Measurements from ENCODE around the gene ABCG1. TPM values are rescaled to one million over a fixed set of nuclear protein-coding genes. Genes with fewer than 3 reads are reported as not detected.

ABCG1 gene
- total and polyA plus RNA-seq, 7 donors, result 6.0 to 19.3 (median 11.6) TPM

DNA sequence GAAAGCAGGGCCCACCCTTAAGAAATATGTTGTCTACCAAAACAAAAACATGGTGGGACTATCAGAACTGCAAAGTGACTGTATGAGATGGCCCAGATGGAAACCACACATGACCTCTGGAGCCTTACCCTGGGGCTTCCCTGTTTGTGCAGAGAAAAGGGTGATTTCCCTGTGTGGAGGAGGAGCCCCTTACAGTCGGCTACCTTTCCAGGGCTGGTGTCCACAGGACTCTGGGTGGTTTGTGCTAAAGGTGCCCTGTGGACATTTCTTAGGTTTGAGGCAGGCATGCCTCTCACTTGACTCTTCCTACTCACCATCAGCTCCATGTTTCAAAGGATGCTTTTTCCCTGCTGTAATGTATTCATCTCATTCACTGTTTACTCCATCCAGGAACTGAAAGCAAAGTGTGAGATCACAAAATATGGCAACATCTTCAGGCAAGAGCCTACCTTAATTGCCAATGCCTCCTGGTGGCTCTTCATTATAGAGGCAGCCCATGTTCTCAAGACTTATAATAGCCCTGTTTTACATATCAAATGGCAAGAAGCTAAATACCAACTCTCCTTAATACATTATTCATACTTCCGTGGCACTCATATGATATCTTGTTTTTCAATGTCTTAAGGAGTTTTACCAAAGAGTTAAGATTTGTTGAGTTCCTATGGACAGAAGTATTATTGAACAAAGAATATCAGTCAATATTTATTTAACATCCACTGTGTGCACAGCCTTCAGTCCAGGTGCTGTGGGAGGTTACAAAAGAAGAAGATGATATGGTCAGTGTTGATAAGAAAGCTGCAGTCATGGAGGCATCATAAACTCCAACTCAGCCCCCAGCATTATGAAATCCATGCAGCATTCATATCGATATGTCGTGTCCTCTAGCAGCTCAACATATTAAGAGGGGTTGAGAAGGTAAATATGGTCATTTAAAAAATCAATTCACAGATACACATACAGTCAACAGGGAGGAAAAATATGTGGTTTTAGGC is 111.7 kb downstream of the ABCG1 start:
- Histone ChIP-seq H3K27me3 (peaks cover 0 to 32% (median 6%) of the 10 kb centered on the region in 3 donors), H3K4me3 (no peak overlapping the region), H3K9me3 (no peaks in the 10 kb centered on the region), H3K36me3 (no peaks in the 10 kb centered on the region), H3K27ac (no peak overlapping the region), H3K4me1 (no peaks in the 10 kb centered on the region)
- WGBS, 2 donors, result 33 to 70% methylated on average over 4 of the region's 4 CpGs
- intact Hi-C loops (cut with DNase I), result no loop called here
- no peak for DNase-seq
- TF ChIP-seq POLR2AphosphoS5 (IDR thresholded peaks at IDR 0.05) (no peak), POLR2A (IDR thresholded peaks at IDR 0.05) (no peak), EP300 (IDR thresholded peaks at IDR 0.05) (no peak)
- TF ChIP-seq, protein P1, sequence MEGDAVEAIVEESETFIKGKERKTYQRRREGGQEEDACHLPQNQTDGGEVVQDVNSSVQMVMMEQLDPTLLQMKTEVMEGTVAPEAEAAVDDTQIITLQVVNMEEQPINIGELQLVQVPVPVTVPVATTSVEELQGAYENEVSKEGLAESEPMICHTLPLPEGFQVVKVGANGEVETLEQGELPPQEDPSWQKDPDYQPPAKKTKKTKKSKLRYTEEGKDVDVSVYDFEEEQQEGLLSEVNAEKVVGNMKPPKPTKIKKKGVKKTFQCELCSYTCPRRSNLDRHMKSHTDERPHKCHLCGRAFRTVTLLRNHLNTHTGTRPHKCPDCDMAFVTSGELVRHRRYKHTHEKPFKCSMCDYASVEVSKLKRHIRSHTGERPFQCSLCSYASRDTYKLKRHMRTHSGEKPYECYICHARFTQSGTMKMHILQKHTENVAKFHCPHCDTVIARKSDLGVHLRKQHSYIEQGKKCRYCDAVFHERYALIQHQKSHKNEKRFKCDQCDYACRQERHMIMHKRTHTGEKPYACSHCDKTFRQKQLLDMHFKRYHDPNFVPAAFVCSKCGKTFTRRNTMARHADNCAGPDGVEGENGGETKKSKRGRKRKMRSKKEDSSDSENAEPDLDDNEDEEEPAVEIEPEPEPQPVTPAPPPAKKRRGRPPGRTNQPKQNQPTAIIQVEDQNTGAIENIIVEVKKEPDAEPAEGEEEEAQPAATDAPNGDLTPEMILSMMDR (IDR thresholded peaks at IDR 0.05), result no peak

GRCh38 chr21:42331660-42332059 is 112.7 kb downstream of the ABCG1 start:
- intact Hi-C loops (cut with DNase I), result no loop called here
- Histone ChIP-seq H3K36me3 (no peaks in the 10 kb centered on the region), H3K27me3 (peaks cover 0 to 41% (median 6%) of the 10 kb centered on the region in 3 donors), H3K4me3 (no peak overlapping the region), H3K27ac (no peak overlapping the region), H3K4me1 (no peaks in the 10 kb centered on the region), H3K9me3 (no peaks in the 10 kb centered on the region)
- TF ChIP-seq, protein P1 (IDR thresholded peaks at IDR 0.05), result no peak
- TF ChIP-seq EP300 (IDR thresholded peaks at IDR 0.05), result no peak
- TF ChIP-seq POLR2AphosphoS5 (IDR thresholded peaks at IDR 0.05), result no peak
- no peak for TF ChIP-seq POLR2A (IDR thresholded peaks at IDR 0.05)
- no peak for DNase-seq

- 15 to 63% methylated on average over 5 of the region's 5 CpGs for WGBS, 2 donors
- Histone ChIP-seq H3K9me3 (no peaks in the 10 kb centered on the region), H3K4me3 (no peak overlapping the region), H3K27ac (no peak overlapping the region), H3K36me3 (no peaks in the 10 kb centered on the region), H3K4me1 (peaks cover 0 to under 1% (median 0%) of the 10 kb centered on the region in 4 donors), H3K27me3 (peaks cover 0 to 41% (median 6%) of the 10 kb centered on the region in 3 donors)
- TF ChIP-seq POLR2A (IDR thresholded peaks at IDR 0.05), result no peak
- TF ChIP-seq, protein P1 (IDR thresholded peaks at IDR 0.05), result no peak
- TF ChIP-seq EP300 (IDR thresholded peaks at IDR 0.05), result no peak
- no peak for TF ChIP-seq POLR2AphosphoS5 (IDR thresholded peaks at IDR 0.05)
- no peak for DNase-seq
- intact Hi-C loops (cut with DNase I), result no loop called here
Measured at GRCh38 chr21:42332557-42333317, 113.8 kb downstream of the ABCG1 start.

DNA sequence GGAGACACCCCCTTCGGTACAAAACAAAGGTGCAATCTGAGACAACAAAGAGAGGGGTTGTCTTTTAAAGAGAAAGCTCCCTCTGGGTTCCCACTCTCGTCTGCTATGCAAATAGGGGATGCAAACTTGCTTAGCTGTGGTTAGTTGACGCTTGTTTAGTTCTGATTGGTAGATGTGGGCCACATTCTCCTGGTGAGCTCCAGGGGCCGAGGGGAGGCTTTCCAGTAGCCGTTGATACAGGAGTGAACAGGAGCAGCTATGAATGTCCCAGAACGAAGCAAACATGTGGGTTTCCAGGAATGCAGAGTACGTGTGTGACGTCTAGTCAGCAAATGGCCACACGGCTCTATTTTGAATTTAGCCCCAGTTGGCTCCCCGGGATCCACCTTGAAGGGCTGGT is 117.1 kb downstream of the ABCG1 start:
- 66 to 78% methylated on average over 10 of the region's 10 CpGs for WGBS, 2 donors
- TF ChIP-seq, protein P1 (IDR thresholded peaks at IDR 0.05), result no peak
- no peak for TF ChIP-seq POLR2AphosphoS5 (IDR thresholded peaks at IDR 0.05)
- no peak for TF ChIP-seq EP300 (IDR thresholded peaks at IDR 0.05)
- TF ChIP-seq POLR2A (IDR thresholded peaks at IDR 0.05), result no peak

More for the DNA sequence above, 117.1 kb downstream of the ABCG1 start:
- peak; percentile 15 for DNase-seq
- Histone ChIP-seq H3K27ac (no peak overlapping the region), H3K36me3 (no peaks in the 10 kb centered on the region), H3K4me3 (no peak overlapping the region), H3K4me1 (peaks cover 0 to 7% (median 0%) of the 10 kb centered on the region in 4 donors), H3K9me3 (no peaks in the 10 kb centered on the region), H3K27me3 (peaks cover 0 to 41% (median 6%) of the 10 kb centered on the region in 3 donors)
- intact Hi-C loops (cut with DNase I), result no loop called here
